Measurements from ENCODE around the gene SLX4IP. TPM values are rescaled to one million over a fixed set of nuclear protein-coding genes. Genes with fewer than 3 reads are reported as not detected.

SLX4IP gene
- total RNA-seq, 1 experiment from 2014 or later = 5.4 TPM

GRCh38 chr20:10563935-10564492 lies 128.9 kb downstream of the SLX4IP start:
- Mint-ChIP-seq H3K27me3 (ENCODE audit: unreplicated experiment) (no peaks in the 10 kb centered on the region), H3K9me3 (ENCODE audit: low read depth, unreplicated experiment) (no peaks in the 10 kb centered on the region), H3K4me1 (ENCODE audit: low read depth, unreplicated experiment) (no peaks in the 10 kb centered on the region), H3K27ac (ENCODE audit: unreplicated experiment) (no peak overlapping the region), H3K36me3 (ENCODE audit: insufficient read depth, unreplicated experiment) (no peaks in the 10 kb centered on the region), H3K4me3 (ENCODE audit: low read depth, unreplicated experiment) (no peak overlapping the region)
- DNase-seq = no peak
- CTCF ChIA-PET = no interaction called here
- BruUV-seq (replicated peaks) = no TSS peak
- TF ChIP-seq CTCF (IDR thresholded peaks at IDR 0.05; ENCODE audit: unreplicated experiment) = no peak
- intact Hi-C loops (cut with micrococcal nuclease; ENCODE audit: unreplicated experiment) = no loop called here

DNA sequence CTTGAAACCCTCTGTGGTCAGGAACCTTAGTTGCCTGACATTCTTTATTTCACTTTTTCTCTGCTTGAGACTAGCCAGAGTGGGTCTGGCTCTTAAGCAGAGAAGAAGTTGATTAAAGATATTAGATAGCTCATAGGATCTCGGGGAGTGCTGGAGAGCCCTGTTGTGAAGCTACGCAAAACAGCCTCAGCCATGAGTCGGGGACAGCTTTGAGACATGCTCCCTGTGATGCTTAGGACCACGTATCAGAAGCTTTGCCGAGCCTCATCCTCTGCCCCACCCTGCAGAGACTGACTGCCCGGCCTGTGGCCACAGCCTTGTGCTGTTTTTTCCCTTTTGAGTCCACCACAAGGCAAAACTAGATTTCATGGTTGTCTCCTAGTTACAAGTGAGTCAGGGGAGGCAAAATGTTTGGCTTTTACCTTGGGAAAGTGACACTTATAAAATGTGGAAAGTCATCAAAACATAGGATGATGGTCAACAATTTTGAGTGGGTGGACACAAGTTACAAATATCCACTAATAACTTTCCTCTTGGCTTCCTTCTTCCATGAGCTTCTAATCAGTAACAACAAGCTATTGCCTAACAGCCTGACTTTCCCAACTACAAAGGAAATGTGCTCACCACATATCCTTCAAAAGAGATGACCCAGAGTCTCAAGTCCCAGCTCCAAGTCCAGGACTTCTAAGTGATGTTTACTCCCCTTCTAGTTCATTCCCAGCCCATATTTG lies 130.3 kb downstream of the SLX4IP start:
- no peak for TF ChIP-seq CTCF (IDR thresholded peaks at IDR 0.05; ENCODE audit: unreplicated experiment)
- intact Hi-C loops (cut with micrococcal nuclease; ENCODE audit: unreplicated experiment) = no loop called here
- H3K4me1 Mint-ChIP-seq (ENCODE audit: low read depth, unreplicated experiment) = no peaks in the 10 kb centered on the region
- BruUV-seq (replicated peaks) = no TSS peak
- H3K27ac Mint-ChIP-seq (ENCODE audit: unreplicated experiment) = no peak overlapping the region
- no peak for DNase-seq
- no peaks in the 10 kb centered on the region for H3K36me3 Mint-ChIP-seq (ENCODE audit: insufficient read depth, unreplicated experiment)
- no peaks in the 10 kb centered on the region for H3K27me3 Mint-ChIP-seq (ENCODE audit: unreplicated experiment)
- H3K4me3 Mint-ChIP-seq (ENCODE audit: low read depth, unreplicated experiment) = no peak overlapping the region
- CTCF ChIA-PET = no interaction called here
- H3K9me3 Mint-ChIP-seq (ENCODE audit: low read depth, unreplicated experiment) = peaks cover 2% of the 10 kb centered on the region

DNA sequence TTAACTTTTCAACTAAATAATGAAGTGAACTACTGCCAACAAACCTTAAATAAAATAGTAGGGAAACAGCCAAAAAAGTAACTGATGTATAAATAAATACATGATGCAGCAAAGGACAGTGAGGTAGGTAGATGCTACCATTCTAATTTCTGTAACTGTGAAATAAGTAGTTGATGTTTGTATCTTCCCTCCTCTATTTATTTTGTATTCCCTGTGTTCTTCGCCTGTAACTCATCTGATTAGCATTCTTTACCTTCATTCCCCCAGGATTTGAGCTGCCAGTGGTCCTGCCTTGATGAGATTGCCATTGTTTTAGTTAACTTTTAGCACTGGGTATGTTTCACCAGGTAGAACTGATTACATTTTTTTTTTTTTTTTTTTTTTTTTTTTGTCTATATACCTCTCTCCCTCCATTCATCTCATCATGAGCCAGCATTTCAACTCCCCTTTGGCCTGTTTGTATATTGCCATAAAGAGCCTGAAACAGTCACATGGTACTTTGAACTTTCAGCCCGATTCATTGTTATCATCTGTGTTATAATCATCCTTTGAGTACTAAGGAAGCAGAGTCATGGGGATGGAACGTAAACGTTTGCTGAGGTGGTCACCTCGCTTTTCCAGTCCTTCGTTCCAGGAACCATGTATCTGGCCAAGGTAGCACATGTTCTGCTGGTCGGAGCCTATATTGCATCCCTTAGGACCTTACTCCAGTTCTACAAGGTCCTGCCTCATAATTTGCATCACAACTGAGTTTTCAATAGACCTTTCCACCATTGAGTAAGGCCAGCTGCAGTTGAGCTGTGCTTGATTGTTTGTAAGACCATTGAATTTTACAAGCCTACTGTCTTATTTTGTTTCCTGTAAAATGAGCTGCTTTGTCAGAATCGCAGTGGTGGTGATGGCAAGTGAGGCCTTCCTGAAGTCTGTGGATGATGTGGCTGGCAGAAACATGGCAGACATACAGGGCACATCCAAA lies 131.1 kb downstream of the SLX4IP start:
- peaks cover 2% of the 10 kb centered on the region for H3K9me3 Mint-ChIP-seq (ENCODE audit: low read depth, unreplicated experiment)
- no peaks in the 10 kb centered on the region for H3K27me3 Mint-ChIP-seq (ENCODE audit: unreplicated experiment)
- no peak for DNase-seq
- TF ChIP-seq CTCF (IDR thresholded peaks at IDR 0.05; ENCODE audit: unreplicated experiment) = no peak
- H3K4me1 Mint-ChIP-seq (ENCODE audit: low read depth, unreplicated experiment) = no peaks in the 10 kb centered on the region
- BruUV-seq (replicated peaks) = no TSS peak
- H3K4me3 Mint-ChIP-seq (ENCODE audit: low read depth, unreplicated experiment) = no peak overlapping the region
- CTCF ChIA-PET = no interaction called here
- H3K36me3 Mint-ChIP-seq (ENCODE audit: insufficient read depth, unreplicated experiment) = no peaks in the 10 kb centered on the region
- H3K27ac Mint-ChIP-seq (ENCODE audit: unreplicated experiment) = no peak overlapping the region
- intact Hi-C loops (cut with micrococcal nuclease; ENCODE audit: unreplicated experiment) = no loop called here

DNA sequence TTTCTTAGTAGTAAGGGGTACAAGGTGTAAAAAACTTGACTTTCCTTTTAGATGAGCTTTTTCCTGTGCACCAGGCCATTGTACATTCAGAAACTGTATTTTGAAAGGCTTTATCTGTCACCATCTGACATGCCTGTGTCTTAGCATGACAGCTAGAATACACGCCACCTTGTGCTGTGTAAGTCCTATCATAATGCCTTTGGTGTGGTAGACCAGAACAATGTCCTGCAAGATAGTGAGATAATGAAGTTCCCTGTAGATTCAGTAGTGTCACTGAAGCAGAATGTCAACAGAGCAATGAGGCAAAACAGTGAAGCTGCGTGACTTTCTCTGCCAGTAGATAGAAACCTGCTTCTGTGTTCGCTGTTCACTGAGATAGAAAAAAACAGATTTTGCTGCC lies 132.9 kb downstream of the SLX4IP start:
- Mint-ChIP-seq H3K9me3 (ENCODE audit: low read depth, unreplicated experiment) (peaks cover 2% of the 10 kb centered on the region), H3K27ac (ENCODE audit: unreplicated experiment) (no peak overlapping the region), H3K36me3 (ENCODE audit: insufficient read depth, unreplicated experiment) (no peaks in the 10 kb centered on the region), H3K4me3 (ENCODE audit: low read depth, unreplicated experiment) (no peak overlapping the region), H3K4me1 (ENCODE audit: low read depth, unreplicated experiment) (no peaks in the 10 kb centered on the region), H3K27me3 (ENCODE audit: unreplicated experiment) (no peaks in the 10 kb centered on the region)
- BruUV-seq (replicated peaks) = no TSS peak
- no peak for DNase-seq
- intact Hi-C loops (cut with micrococcal nuclease; ENCODE audit: unreplicated experiment) = no loop called here
- no peak for TF ChIP-seq CTCF (IDR thresholded peaks at IDR 0.05; ENCODE audit: unreplicated experiment)
- CTCF ChIA-PET = no interaction called here
